ENCODE data around the gene SCGN.

SCGN gene

DNA sequence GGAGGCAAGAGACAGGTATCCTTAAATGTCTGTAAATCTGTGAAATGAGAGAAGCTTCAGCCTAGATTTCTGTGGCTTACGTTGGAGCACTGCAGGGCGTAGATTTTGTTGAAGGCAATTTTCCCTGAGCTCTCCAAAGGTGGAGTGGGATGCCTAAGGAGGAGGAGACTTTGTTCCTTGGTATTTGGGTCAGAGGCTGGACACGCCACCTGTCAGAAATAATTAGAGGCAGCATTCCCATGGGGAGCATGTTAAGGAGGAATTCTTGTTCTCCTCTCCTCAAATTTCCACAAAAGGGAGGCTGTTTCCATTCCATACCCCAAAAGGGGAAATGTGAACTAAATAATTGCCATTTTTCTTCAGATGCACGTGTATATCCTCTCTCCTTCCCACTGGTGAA lies 11.1 kb upstream of the SCGN start:
- DNase-seq: no peak

DNA sequence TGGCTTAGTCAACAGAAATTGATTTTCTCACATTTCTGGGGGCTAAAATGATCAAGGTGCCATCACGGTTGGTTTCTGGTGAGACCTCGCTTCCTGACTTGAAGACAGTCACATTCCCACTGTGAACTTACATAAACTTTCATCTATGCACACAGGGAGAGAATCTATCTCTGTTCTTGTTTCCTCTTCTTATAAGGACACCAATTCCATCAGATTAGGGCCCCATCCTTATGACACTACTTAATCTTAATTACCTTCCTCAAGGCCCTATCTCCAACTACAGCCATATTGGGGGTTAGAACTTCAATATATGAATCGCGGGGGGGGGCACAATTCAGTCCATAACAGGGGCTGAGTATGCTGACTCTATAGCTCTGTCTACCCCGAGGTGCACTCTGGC lies 10.6 kb upstream of the SCGN start:
- no peak for DNase-seq

DNA sequence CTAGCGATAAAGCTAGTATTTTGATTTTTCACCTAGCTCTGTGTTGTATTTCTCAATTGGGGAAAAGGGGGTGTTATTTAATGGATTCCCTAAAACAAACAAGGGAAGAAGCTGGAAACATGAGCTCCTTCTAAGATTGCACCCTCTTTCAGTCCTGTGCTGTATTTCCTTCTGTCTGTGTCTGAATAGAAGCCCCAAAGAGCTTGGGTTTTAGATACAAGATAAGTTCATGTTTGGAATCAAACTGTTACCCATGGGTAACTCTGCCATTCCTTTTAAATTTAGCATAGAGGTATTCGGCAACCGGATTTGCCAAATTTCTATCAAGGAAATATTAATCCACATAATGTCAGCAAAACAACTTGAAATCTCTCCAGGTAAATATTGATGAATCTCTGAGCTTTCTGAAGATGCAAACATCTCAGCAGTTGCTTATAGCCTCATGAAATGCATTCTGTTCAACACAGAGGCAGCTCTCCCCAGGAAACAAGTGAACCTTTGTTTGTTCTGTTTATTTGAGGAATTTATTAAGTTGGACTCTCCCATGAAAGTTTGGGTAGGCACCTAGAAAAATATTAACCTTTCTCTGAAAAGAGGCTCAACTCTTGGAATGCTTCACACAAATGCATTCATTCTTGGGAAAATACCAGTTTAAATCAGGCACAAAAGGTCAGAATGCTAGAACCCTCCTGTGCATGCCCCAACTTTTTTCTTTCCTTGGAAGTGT lies 9.9 kb upstream of the SCGN start:
- DNase-seq: no peak

DNA sequence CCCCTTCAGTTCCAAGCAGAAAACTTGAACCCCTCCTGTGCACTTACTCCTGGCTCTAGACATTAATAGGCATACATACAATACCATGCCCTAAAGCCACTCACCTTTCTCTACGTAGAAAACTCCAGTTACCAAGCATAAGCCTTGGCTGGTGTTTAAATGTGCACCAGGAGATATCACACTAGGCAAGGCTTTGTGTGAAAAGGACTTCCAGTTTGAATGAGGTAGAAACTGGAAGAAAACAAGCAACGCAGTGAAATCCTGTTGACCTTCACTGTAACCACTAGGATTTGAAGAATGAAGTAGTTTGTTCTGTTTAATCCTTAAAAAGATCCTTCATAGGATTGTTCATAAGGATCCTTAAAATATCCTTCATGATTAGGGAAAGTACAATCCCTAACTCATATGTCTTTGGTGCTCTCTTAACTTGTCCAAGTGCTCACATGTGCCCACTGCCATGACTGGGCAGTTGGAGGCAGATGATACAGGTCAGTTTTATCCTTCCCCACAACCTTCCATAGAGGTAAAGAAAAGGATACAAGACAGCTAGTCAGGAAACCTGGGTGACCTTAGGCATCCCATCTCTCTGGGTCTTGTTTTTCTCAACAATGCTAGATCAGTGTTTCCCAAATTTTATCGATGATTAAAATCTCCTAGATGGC lies 9.2 kb upstream of the SCGN start:
- DNase-seq: no peak

DNA sequence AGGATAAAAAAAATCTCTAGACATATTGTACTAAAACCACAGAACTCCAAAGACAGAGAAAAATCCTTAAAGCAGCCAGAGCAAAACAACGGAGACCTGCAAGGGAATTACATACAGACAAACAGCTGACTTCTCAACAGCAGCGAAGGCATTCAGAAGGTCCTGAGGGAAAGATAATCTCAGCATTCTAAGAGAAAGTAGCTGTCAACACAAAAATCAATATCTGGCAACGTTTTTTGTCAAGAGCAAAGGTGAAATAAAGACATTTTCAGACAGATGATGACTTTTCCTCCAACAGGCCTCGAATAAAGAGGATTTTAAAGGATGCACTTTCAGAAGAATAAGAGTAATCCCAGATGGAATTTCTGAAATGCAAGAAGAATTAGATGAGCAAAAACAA lies 6.1 kb upstream of the SCGN start:
- no peak for DNase-seq

DNA sequence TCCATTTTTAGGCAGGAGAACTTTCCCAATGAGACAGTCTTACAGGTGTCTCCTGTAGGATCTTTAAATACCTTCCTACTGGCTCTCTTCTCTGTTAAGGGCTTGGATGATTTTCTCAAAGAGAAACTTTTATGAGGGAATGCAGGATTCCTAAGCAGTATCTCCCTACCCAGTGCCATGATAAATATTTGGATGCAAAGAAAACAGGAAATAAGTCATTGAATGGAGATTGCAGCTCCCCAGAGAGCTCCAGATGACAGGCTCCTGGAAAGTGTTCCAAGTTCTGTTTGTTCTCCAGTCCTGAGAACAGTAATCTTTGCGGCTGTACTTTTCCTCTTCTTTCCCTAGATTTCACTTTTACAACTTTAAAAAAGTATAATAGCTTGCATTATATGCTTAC lies 2.4 kb upstream of the SCGN start:
- DNase-seq: no peak

DNA sequence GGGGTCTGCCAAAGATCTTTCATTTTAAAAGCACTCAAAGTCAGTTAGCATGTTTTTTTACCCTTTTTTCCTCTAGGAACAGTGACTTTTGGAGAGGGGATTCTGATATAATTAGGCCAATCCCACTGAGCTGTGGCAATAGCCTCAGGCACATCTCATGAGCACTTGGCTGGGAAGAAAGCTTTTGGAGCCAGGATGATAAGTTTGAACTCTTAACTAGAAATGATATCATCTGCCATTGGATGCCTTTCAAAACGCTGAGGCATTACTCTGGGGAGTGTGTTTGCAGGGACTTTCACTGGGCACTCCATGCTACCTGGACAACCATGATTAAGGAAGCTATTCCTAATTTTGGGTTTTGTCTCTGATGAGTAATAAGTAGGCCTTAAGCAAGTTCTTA lies 3.7 kb downstream of the SCGN start:
- DNase-seq: no peak

DNA sequence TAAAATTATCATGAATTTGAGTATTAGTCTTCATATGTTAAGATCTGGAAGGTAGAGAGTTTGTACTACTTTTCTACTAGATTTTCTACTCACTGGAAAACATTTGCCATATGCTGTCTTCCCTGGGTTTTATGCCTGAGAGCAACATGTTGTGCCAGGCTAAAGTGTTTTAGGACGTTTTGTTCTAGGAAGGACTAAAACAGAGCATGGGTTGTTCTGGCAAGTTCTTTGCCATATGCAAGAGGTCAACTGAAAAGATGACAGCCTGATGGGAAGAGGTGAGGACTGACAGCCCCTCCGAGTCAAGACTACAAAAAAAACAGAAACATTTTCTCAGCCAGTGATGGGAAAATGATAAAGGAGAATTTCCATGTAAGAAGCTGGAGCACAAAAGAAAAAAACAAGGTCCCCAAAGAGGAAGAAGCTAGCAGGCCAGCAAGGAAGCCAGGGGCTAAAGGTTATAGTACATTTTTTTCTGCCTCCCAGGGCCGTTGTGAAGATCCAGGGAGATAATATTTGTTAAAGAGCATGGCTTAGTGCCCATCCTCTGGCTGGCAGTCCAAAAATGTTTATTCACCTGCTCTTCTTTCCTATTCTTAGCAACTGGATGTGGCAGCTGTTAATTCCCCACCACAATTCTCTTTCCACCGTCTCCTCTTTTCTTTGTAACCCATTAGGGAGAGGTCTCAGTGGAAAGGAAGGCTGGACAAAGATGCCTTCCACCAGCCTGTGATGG lies 7.8 kb downstream of the SCGN start:
- DNase-seq: no peak

DNA sequence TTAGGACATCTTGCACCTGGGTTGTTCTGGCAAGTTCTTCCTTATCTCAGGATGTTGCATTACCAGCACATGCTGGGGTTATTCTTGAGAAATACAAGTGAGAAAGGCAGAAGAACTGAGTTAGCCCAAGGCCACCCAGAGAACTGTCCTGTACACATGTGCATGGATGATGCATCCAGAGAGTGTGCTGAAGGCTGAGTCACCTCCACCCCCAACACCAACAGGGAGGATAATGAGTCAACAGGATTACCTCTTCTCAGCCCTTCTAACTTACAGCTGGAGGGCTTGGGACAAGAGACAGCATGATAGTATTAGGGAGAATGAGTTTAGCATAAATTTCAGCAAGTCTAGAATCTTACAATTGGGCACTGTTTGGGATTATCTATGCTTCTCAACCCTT lies 8.5 kb downstream of the SCGN start:
- DNase-seq: no peak

DNA sequence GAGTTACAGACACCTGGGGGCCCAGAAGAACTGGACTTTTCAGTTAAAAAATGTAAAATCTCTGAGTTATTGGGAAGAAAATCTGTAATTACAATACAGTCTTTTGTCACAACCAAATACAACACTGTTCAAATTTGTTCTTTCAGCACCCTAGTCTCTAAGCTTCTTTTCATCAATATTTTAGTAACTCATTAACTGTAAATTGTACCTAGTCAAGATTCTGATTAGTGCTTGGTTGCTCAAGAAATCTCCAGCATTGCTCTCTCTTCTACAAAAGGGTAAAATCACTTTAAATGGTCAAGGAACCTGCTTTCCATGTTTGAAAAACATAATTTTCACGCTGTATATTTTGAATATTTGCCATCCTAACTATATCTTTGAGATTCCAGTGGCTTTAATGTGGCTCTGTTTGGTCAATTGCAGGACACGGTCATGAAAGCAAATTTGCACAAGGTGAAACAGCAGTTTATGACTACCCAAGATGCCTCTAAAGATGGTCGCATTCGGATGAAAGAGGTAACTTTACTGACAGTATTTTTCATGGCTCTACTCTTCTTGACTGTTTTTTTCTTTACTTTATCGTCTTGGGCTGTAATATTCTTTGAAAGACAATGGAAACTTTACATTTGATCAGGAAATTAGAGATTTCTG lies 9.2 kb downstream of the SCGN start:
- no peak for DNase-seq

DNA sequence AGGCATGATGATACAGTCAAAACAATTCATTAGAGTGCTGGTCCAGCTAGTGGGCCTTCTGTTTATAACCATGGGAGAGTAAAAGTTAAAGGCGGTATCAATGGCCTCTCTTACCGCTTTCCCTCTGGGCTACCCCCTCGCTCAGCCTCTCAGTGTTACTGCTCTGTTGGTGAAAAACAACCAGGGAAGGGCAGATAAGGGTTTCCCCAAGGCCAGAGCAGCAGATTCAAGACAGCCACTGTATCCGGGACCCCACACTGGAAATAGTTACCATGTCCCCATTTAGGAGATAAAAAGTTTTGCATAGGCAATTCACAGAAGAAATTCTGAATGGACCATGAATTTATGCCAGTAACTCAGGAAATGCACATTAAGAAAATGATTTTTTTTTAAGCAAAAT lies 13.4 kb downstream of the SCGN start:
- DNase-seq: no peak

DNA sequence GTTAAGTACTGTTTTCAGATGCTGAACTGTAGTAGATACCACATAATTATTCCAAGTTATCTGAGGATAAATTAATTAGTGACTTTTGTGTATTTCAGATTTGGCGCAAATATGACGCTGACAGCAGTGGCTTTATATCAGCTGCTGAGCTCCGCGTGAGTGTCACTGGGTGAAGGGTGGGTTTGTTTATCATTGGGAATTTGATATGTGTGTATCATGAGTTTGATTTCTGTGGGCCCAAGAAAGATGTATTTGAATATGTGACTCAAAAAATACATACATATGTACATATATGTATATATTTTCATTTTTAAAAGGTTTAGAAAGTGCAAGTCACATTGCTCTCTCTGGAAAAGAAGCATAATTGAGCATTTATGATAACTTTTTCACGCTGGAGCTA lies 17.4 kb downstream of the SCGN start:
- DNase-seq: no peak

DNA sequence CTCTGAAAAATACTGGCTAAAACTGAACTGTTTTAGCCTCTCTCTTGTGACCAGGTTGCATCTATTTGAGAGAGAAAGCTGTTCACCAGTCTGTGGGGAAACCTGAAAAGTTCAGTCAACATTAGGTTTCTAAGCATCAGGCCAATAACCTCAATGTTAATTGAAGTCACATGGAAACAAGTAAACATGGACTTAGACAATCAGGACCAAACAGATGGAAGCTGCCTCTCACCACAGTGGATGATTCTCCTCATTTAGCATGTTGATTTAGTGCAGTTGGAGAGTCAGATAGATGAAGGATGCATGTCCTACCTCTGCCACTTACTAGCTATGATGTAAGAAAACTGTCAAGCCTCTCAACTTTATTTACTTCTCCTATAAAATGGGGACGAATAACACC lies 18.2 kb downstream of the SCGN start:
- DNase-seq: no peak

DNA sequence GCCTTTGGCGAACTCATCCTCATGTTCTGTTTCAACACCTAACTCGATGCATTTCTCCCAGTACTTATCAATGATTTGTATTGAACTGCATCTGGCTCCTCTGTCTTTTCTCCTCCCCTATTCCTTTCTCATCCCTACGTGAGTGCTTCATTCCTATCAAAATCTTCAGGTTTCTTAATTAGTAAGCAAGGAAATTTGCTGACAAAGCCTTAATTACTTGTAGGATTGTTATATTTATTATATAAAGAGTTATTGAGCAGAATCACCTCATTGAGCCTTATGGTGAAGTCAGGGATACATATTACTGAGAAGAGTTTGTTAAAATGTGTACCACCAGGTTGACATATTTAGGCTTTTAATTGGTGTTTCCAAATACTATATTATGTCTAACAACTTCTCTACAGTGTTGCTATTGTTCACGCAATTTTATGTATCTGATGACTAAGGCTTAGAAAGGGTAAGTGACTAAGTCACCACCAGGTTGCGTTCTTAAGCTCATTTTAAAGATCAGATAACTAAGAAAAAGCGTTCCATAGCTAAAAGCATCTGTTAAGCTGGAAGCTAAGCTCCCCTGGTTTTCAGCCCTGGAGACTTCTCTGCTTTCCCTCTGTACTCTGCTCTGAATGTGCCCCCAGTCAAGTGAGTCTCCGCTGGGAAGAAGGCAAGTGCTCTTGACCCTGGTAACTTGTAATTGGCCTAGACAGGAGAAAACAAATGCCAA lies 18.9 kb downstream of the SCGN start:
- DNase-seq: no peak

DNA sequence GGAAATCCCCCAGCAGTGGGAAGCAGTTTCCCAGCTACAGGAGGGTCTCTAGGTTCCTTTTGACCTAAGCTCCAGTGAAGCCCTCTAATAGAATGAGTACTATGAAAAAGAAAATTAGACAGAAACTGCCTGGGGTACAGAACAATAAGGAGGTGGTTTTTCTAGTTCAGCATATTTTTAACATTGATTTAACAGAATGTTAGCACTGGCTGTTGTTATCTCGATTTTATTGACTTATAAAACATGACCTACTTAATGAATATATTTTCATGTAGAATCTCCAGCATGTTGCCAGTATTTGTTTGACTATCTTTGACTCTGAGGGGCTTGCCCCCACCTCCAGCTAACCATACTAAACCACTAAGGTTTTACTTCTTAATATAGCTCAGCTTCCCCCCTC lies 19.6 kb downstream of the SCGN start:
- DNase-seq: no peak

DNA sequence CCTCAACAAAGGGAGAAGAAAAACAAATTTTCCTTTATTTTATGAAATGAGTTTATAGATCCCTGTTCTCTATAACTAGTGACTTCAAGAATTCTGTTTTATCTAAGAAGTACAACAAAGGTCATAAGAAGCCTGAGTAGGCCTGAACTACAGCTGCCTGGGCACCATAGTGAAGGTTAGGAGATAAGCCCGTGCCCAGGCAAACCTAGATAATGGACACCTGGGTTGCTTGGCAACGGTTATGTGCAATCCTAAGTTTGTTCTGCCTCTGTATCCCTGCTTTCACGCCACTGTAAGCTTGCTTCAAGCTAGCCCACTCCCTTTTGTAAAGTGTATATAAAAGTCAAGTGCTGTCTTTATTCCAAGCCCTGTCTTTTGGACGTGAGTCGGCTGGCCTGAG lies 23.2 kb downstream of the SCGN start:
- no peak for DNase-seq

DNA sequence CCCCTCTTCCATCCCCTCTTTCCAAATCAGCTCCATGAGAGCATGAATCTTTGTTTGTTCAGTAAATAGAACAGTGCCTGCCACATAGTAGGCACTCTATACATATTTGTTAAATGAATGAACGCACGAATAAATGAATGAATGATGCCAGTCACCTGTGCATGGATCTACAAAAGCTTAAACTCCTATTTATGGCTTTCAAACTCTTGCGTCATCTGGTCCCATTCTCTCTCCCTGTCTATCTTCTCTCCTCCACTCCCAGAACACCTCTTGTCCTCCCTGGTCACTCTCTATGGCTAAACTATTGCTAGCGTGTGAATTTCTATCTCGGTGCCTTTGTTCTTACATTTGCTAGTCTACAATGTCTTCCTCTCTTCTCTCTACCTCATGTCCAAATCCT lies 24.8 kb downstream of the SCGN start:
- DNase-seq: no peak

DNA sequence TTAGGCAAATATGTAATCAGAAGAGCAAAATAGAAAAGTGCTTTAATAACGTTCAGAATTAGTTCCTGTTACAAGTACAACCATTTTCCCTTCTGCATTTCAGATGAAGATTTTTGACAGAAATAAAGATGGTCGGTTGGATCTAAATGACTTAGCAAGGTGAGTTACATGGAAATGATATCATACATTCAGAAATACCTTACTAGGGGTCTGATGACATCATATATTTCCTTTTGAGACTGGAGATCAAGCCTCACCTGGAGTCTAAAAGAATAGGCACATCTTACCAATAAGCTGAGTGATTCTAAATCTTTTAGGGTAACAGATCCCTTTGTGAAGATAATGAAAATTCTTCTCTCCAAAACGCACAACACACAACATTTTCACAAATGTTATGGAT lies 29.8 kb downstream of the SCGN start:
- no peak for DNase-seq

DNA sequence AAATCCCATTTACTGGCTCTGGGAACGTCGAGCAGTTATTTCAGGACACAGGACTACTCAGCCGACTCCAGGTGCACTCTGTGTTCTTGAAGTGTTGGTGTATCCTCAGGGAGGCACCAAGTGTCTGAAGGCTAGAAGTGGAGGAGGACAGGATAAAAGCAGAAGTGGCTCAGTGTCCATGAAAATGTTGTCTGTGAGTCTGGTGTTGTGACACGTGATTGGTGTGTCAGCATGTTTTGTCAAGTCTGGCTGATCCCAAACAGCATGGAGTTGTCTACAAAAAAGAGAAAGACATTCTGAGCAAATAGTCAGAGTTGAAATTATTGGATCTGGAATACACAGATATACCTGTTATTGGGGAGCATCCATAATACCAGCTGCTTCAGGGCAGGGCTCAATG lies 30.3 kb downstream of the SCGN start:
- DNase-seq: no peak

DNA sequence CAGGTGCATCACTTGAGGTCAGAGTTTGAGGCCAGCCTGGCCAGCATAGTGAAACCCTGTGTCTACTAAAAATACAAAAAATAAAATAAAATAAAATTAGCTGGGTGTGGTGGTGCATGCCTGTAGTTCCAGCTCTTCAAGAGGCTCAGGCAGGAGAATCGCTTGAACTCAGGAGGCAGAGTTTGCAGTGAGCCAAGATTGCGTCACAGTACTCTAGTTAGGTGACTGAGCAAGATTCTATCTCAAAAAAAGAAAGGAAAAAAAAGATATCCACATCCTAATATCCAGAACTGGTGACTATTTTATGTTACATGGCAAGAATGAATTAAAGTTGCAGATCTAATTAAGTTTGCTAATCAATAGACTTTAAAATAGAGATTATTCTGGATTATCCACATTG lies 32.5 kb downstream of the SCGN start:
- no peak for DNase-seq

DNA sequence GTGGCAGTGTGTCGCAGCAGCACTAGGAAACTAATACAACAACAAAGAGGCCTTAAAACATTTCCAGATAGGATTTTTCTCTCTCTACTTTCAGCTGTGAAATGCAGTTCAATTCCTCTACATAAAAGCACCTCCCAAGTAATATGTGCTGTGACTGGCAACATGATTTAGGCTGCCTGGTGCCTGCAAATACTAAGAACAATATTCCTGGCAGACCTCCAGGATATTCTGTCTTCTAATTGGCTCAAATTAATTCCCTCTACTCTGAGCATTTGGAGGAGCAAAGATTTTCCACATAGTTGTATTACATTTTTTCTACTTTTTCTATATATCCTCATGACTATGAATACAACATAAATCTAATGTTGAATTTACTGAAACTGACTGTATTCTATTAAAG lies 33.2 kb downstream of the SCGN start:
- DNase-seq: no peak

DNA sequence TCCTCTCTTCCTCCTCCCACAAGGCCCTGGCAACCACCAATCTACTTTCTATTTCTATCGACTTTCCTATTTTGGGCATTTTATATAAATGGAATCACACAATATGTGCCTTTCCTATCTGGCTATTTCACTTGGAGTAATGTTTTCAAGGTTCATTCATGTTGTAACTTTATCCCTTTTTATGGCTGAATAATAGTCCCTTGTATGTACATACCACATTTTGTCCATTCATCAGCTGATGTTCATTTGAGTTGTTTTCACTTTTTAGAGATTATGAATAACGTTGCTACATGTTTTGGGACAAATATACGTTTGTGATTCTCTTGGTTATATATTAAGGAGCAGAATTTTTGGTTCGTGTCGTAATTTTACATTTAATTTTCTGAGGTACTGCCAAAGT lies 33.9 kb downstream of the SCGN start:
- no peak for DNase-seq

DNA sequence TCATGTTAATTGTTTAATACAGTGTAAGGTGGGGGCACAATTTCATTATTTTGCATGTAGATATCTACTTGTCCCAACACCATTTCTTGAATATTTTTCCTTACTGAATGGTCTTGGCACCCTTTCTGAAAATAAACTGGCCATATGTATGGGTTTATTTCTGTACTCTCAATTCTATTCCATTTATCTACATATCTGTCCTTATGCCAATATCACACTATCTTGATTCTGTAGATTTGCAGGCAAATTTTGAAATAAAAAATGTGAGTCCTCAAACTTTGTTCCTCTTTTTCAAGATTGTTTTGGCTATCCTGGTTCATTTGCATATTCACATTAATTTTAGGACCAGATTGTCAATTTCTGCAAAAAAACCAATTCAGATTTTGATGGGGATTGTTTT lies 34.8 kb downstream of the SCGN start:
- DNase-seq: no peak
